T-helper 2 cell treated with Interferon-gamma antibody and Interleukin-4, amounts not matched to agents 5 μg/mL and 100 μg/mL, for 36 hours (primary cell): Measurements from ENCODE around the gene GPR142.
A peak's percentile ranks its signal among the peaks of the same experiment; 100 is the strongest.
"Not testable (repeated sequence)": the region's sequence is repeated elsewhere in the genome, so short reads cannot be mapped to it uniquely, and the experiment has no call there.

Experiments used
- DNase-seq: peaks from one replicate; pipeline ENCODE4 v3.0.0; 2021; ENCODE audit warnings: low spot score
- H3K27ac Mint-ChIP-seq: one replicate; pipeline ENCODE4 v1.8.0; 2021; ENCODE audit warnings: mild to moderate bottlenecking, mixed read lengths
- H3K27me3 Mint-ChIP-seq: one replicate; pipeline ENCODE4 v1.8.0; 2021; ENCODE audit warnings: low read depth, mixed read lengths
- H3K36me3 Mint-ChIP-seq: one replicate; pipeline ENCODE4 v1.8.0; 2021; ENCODE audit warnings: low read depth, mixed read lengths
- H3K4me1 Mint-ChIP-seq: one replicate; pipeline ENCODE4 v1.8.0; 2021; ENCODE audit warnings: low read depth, mixed read lengths
- H3K4me3 Mint-ChIP-seq: one replicate; pipeline ENCODE4 v1.8.0; 2022; ENCODE audit warnings: mild to moderate bottlenecking, moderate library complexity, mixed read lengths
- H3K9me3 Mint-ChIP-seq: one replicate; pipeline ENCODE4 v1.8.0; 2021; ENCODE audit warnings: mixed read lengths

The GPR142 gene

GRCh38 chr17:74404218-74404617 lies 36.9 kb downstream of the GPR142 start:
- Mint-ChIP-seq H3K4me3 (no peak overlapping the region), H3K9me3 (no peaks in the 10 kb centered on the region), H3K4me1 (no peaks in the 10 kb centered on the region), H3K36me3 (no peaks in the 10 kb centered on the region), H3K27ac (no peak overlapping the region), H3K27me3 (peaks cover 2% of the 10 kb centered on the region)
- no peak for DNase-seq

GRCh38 chr17:74404789-74405188 lies 37.5 kb downstream of the GPR142 start:
- H3K27ac Mint-ChIP-seq, result no peak overlapping the region
- H3K4me3 Mint-ChIP-seq, result no peak overlapping the region
- H3K27me3 Mint-ChIP-seq, result peaks cover 2% of the 10 kb centered on the region
- DNase-seq, result no peak
- H3K4me1 Mint-ChIP-seq, result no peaks in the 10 kb centered on the region
- no peaks in the 10 kb centered on the region for H3K36me3 Mint-ChIP-seq
- no peaks in the 10 kb centered on the region for H3K9me3 Mint-ChIP-seq

DNA sequence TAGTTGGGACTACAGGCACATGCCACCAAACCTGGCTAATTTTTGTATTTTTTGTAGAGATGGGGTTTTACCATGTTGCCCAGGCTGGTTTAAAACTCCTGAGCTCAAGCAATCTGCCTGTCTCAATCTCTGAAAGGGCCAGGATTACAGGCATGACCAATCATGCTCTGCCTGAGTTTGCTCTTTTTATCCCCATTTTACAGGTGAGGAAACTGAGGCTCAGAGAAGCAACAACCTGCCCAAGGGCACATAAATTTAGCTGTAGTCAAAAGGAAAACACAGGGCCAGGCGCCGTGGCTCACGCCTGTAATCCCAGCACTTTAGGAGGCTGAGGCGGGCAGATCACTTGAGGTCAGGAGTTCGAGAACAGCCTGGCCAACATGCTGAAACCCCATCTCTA lies 38.0 kb downstream of the GPR142 start:
- H3K27me3 Mint-ChIP-seq, H3K4me1 Mint-ChIP-seq, H3K4me3 Mint-ChIP-seq, H3K9me3 Mint-ChIP-seq, DNase-seq, H3K27ac Mint-ChIP-seq, H3K36me3 Mint-ChIP-seq: not testable (repeated sequence)

GRCh38 chr17:74407384-74407783 lies 40.1 kb downstream of the GPR142 start:
- no peak overlapping the region for H3K4me3 Mint-ChIP-seq
- no peaks in the 10 kb centered on the region for H3K27me3 Mint-ChIP-seq
- no peak overlapping the region for H3K27ac Mint-ChIP-seq
- no peaks in the 10 kb centered on the region for H3K4me1 Mint-ChIP-seq
- no peak for DNase-seq
- H3K9me3 Mint-ChIP-seq, result no peaks in the 10 kb centered on the region
- no peaks in the 10 kb centered on the region for H3K36me3 Mint-ChIP-seq

GRCh38 chr17:74408262-74408661 lies 41.0 kb downstream of the GPR142 start:
- H3K4me1 Mint-ChIP-seq, result no peaks in the 10 kb centered on the region
- DNase-seq, result no peak
- H3K27me3 Mint-ChIP-seq, result no peaks in the 10 kb centered on the region
- H3K36me3 Mint-ChIP-seq, result no peaks in the 10 kb centered on the region
- no peaks in the 10 kb centered on the region for H3K9me3 Mint-ChIP-seq
- H3K27ac Mint-ChIP-seq, result no peak overlapping the region
- no peak overlapping the region for H3K4me3 Mint-ChIP-seq

DNA sequence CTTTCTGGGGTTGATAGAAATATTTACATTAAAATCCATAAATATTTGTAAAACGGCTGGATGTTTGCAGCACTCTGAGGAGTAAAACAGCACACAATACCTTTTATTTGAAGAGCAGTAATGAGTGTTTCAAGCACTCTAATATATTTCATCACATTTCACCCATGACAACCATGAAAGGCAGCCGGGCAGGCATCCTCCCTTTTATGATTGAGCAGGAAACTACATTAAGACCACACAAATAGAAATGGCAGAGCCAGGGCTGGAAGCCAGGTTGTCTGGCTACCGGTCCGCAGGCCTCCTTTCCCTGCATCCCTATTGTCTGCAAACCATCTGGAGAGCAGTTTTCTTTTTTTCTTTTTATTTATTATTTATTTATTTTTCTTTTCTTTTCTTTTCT lies 41.5 kb downstream of the GPR142 start:
- no peak overlapping the region for H3K4me3 Mint-ChIP-seq
- no peaks in the 10 kb centered on the region for H3K36me3 Mint-ChIP-seq
- no peak for DNase-seq
- no peak overlapping the region for H3K27ac Mint-ChIP-seq
- no peaks in the 10 kb centered on the region for H3K9me3 Mint-ChIP-seq
- H3K4me1 Mint-ChIP-seq, result no peaks in the 10 kb centered on the region
- no peaks in the 10 kb centered on the region for H3K27me3 Mint-ChIP-seq

GRCh38 chr17:74410001-74410443 lies 42.7 kb downstream of the GPR142 start:
- Mint-ChIP-seq H3K27ac (no peak overlapping the region), H3K36me3 (no peaks in the 10 kb centered on the region), H3K4me3 (no peak overlapping the region), H3K9me3 (no peaks in the 10 kb centered on the region), H3K27me3 (no peaks in the 10 kb centered on the region), H3K4me1 (no peaks in the 10 kb centered on the region)
- no peak for DNase-seq

- Mint-ChIP-seq H3K4me1 (no peaks in the 10 kb centered on the region), H3K27me3 (no peaks in the 10 kb centered on the region), H3K9me3 (no peaks in the 10 kb centered on the region), H3K27ac (no peak overlapping the region), H3K4me3 (no peak overlapping the region), H3K36me3 (no peaks in the 10 kb centered on the region)
- no peak for DNase-seq
Observed at GRCh38 chr17:74412581-74412980, 45.3 kb downstream of the GPR142 start.

DNA sequence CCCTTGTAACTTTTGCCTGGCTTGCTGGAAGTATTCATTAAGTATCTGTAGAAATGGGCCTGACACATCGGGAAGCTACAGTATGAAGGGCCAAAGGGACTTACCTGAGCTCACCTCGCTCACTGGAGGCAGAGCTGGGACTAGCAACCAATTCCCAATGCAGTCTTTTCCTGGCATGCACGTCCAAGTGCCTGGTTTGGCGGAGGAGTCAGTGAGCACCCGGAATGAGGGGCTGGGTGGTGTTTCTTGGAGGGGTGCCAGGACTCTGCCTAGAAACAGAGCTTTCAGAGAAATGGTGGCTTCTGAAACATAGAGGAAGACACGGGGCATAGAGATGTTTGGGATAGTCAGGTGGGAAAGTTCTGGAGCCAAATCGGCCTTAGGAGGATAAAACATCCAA lies 46.2 kb downstream of the GPR142 start:
- Mint-ChIP-seq H3K27ac (no peak overlapping the region), H3K36me3 (no peaks in the 10 kb centered on the region), H3K9me3 (no peaks in the 10 kb centered on the region), H3K27me3 (no peaks in the 10 kb centered on the region), H3K4me3 (no peak overlapping the region), H3K4me1 (no peaks in the 10 kb centered on the region)
- no peak for DNase-seq

- H3K27me3 Mint-ChIP-seq, result no peaks in the 10 kb centered on the region
- H3K36me3 Mint-ChIP-seq, result no peaks in the 10 kb centered on the region
- H3K27ac Mint-ChIP-seq, result no peak overlapping the region
- H3K9me3 Mint-ChIP-seq, result no peaks in the 10 kb centered on the region
- no peak overlapping the region for H3K4me3 Mint-ChIP-seq
- H3K4me1 Mint-ChIP-seq, result no peaks in the 10 kb centered on the region
- DNase-seq, result no peak
Observed at GRCh38 chr17:74414510-74414909, 47.2 kb downstream of the GPR142 start.

- Mint-ChIP-seq H3K27ac (no peak overlapping the region), H3K4me3 (no peak overlapping the region), H3K36me3 (no peaks in the 10 kb centered on the region), H3K9me3 (no peaks in the 10 kb centered on the region), H3K4me1 (no peaks in the 10 kb centered on the region), H3K27me3 (no peaks in the 10 kb centered on the region)
- no peak for DNase-seq
Observed at GRCh38 chr17:74415608-74416396, 48.5 kb downstream of the GPR142 start.

GRCh38 chr17:74417178-74418045 lies 50.1 kb downstream of the GPR142 start:
- Mint-ChIP-seq H3K9me3 (no peaks in the 10 kb centered on the region), H3K27me3 (peaks cover 3% of the 10 kb centered on the region), H3K27ac (no peak overlapping the region), H3K4me1 (no peaks in the 10 kb centered on the region), H3K4me3 (no peak overlapping the region), H3K36me3 (no peaks in the 10 kb centered on the region)
- DNase-seq, result peak; percentile 6

DNA sequence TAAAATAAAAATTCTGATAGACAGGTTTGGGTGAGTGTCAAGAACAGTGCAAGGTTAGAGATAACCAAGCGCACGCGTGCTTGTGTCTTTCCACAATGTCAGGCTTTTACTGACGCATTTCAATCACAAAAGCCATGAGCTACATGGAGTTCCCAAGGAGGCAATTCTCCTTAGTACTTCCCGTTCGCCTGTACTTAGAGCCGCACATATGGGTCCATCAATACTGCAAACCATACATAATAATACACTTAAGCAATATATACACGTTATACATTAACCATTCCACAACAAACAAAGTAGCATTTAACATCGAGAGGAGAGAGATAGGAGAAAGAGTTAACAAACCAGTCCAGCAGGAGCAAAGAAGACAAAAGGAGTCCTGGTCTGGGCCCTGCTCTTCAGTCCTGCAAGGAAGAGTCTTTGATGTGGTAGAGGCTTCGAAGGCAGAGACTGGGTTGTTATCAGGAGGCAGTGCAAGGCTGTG lies 52.7 kb downstream of the GPR142 start:
- H3K9me3 Mint-ChIP-seq, result no peaks in the 10 kb centered on the region
- H3K36me3 Mint-ChIP-seq, result no peaks in the 10 kb centered on the region
- no peaks in the 10 kb centered on the region for H3K4me1 Mint-ChIP-seq

More for the DNA sequence above, 52.7 kb downstream of the GPR142 start:
- H3K27me3 Mint-ChIP-seq, result peaks cover 3% of the 10 kb centered on the region
- DNase-seq, result no peak
- no peak overlapping the region for H3K4me3 Mint-ChIP-seq
- H3K27ac Mint-ChIP-seq, result no peak overlapping the region
